Measurements from ENCODE around the gene DCTD.

The DCTD gene

GRCh38 chr4:182871616-182872015, 45.6 kb downstream of the DCTD start:
- no peak for DNase-seq (ENCODE audit: low read depth)

DNA sequence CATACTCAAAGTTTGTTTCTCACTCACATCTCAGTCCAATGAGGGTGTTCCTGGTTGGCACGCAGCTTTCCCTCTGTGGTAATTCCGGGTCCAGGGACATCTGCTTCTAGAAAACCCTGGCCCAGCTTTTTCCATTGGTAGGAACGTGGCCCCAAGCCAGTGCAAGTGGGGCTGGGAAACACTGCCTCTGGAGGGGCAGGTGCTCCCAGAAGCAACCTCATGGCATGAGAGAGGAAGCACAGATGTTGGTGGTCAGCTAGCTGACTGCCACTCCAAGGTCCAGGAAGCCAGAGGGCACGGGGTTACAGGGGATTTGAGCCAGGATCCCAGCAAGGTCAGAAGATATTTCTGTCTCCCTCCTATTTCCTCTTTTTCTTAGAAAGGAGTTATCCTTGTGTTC, 47.5 kb downstream of the DCTD start:
- DNase-seq (ENCODE audit: low read depth), result no peak

DNA sequence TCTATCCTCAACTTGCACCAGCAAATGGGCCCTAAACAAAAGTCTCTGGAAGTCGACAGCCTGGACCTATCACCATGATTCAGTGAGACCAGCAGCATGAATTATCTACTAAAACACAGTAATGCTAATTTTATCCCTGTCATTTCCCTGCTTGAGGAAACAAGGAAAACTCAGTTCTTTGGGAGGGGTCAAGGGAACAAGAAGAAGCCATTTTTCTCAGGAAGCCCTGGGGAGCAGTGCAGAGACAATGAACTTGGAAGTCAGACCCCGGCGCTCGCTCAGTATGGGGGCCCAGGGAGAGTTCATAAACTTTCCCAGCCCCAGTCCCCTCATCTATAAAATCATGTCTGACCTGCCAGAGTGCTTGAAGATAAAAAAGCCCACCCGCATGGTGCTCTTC, 50.4 kb downstream of the DCTD start:
- DNase-seq (ENCODE audit: low read depth), result no peak

DNA sequence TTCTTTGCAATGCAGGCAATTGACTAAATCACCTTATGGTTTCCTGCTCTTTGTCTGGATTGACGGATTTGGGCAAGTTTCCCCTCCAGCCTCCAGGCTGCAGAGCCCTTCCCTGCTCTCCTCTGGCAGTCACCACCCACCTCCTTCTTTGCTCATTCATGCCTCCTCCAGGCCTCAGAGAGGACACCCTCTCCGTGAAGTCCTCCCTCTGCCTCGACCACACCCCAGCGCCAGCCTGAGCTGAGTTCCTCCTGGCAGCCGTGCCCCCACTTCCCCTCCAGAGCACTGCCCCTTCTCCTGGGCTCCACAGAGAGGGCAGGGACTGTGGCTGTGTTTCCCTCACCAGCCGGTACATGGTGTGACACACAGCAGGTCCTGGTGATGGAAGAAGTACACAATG, 53.7 kb downstream of the DCTD start:
- DNase-seq (ENCODE audit: low read depth), result no peak

DNA sequence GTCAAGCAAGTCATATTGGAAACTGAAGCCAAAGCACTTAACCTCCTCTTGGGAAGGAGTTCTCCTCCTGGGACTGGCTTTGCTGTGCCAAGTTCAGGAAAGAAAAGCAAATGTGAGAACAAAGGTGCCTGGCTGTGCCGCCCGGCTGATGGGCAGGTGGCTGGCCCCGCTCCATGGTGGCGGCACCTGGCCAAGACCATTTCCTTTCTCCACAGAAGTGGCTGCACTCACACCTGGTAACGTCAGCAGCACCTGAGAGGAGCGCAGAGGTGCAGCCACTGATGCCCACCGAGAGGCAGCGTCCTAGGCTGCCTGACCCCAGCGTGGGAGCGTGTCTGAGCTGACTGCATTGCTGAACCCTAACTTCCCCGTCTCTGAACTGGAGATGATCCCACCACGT, 54.3 kb downstream of the DCTD start:
- DNase-seq (ENCODE audit: low read depth), result no peak

DNA sequence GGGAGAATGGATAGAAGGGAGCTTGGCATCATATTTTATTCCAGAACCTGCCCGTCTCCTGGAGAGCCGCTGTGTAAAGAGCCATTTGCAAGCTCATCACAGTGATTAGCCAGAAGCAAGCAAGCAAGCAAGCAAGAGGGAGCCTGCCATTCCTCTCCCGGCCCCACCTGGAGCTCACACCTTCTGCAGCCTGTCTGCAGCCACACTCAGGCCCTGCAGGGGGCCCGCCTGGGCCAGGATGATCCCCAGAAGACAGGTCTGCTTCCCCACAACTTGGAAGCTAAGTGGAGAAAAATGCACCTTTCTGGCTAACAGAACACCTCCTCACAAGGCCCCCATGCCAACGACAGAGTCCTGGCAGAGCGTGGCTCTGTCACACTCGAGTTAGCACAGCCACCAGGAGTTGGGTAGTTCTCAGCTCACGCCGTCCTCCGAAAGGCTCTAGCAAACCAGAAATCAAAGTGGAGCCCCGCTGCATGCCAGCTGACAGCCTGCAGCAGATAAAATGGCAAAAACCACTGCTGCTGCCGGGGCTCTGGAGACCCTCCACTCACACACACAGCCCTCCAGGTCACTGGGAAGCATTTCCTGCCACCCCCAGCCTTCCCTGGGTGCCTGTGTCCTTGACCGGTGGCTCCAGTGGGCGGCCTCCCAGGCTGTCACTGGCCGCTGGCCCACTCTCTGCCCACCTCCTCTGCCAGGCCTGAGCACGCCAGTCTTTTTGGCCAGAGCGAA, 54.9 kb downstream of the DCTD start:
- DNase-seq (ENCODE audit: low read depth), result no peak

GRCh38 chr4:182861346-182861745, 55.8 kb downstream of the DCTD start:
- no peak for DNase-seq (ENCODE audit: low read depth)

- DNase-seq (ENCODE audit: low read depth), result no peak
Measured at GRCh38 chr4:182859730-182860129, 57.5 kb downstream of the DCTD start.

- no peak for DNase-seq (ENCODE audit: low read depth)
Measured at GRCh38 chr4:182858711-182859110, 58.5 kb downstream of the DCTD start.

- no peak for DNase-seq (ENCODE audit: low read depth)
Measured at GRCh38 chr4:182856862-182857261, 60.3 kb downstream of the DCTD start.

- no peak for DNase-seq (ENCODE audit: low read depth)
Measured at GRCh38 chr4:182855877-182856276, 61.3 kb downstream of the DCTD start.

DNA sequence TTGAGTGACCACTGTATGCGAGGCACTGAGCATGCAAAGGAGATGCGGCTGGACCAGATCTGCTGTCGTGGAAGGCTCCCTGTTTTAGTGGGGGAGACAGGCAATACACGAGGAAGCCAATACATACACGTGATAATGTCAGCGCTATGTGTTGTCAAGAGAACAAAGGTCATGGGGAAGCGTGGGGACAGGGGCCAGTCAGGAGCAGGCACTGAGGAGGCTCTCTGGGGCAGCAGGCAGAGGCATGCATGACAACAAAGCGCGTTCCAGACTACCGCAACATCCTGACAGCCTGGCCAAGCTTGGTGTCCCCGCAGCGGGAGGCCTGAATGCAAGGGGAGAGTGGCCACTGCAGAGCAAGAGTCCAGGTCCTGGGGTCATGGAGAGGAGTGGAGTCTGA, 61.9 kb downstream of the DCTD start:
- DNase-seq (ENCODE audit: low read depth), result no peak

DNA sequence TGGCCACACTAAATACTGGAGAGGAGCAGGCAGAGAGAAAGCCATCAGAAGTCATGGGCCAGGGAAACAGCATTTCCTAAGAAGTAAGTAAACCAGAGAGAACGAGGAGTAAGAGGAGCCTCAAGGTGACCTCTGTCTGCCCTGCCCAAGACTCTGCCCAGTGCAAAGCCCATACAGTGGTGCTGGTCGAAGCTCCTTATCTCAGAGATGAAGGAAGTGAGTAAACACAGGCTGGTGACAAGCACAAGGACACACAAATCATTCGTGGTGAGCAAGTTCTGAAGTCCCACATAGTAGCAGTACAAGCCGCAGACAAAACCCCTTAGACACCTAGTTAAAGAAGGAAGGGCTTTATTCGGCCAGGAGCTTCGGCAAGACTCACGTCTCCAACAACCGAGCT, 62.7 kb downstream of the DCTD start:
- no peak for DNase-seq (ENCODE audit: low read depth)

GRCh38 chr4:182853731-182854330, 63.4 kb downstream of the DCTD start:
- DNase-seq (ENCODE audit: low read depth), result no peak

DNA sequence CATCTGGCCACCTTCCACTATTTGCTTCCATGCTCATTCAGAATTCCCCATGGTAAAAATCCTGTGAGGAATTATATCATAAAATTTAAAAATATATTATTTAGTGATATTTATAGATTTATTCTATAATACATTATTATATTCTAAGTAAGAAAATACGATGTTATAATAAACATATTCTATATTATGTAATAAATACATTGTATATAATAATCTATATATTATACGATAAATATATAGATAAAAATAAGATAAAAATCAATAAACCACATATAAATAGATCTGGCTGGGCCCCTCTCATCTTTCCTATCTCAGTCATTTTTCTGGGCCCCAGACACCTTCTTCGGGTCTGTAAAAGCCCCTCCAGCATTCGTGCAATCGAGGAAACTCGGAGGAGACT, 68.5 kb downstream of the DCTD start:
- DNase-seq (ENCODE audit: low read depth), result no peak

- no peak for DNase-seq (ENCODE audit: low read depth)
Measured at GRCh38 chr4:182847576-182848450, 69.4 kb downstream of the DCTD start.

- no peak for DNase-seq (ENCODE audit: low read depth)
Measured at GRCh38 chr4:182846036-182846435, 71.2 kb downstream of the DCTD start.

- no peak for DNase-seq (ENCODE audit: low read depth)
Measured at GRCh38 chr4:182845618-182846017, 71.6 kb downstream of the DCTD start.

DNA sequence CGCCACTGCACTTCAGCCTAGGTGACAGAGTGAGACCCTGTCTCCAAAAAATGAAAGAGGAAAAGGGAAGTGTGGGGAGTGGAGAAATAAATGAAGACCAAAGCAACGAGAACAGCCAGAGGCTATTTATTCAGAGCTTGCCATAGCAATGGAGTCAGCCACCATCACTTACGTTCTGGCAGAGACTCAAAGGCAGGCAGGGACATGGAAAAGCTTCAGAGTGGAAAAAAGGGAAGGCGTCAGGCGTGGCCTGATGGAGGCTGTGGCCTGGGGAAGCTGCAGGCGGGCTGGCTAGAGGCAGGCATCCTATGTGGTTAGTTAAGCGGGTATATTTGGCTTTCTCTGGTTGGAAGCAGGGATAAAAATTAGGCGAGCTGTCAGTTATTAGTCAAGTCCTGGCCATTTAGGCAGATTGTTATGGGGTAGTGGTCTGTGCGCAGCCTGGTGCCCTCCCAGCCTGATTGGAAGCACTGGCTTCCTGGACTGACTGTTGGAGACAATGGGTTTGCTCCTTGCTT, 73.3 kb downstream of the DCTD start:
- no peak for DNase-seq (ENCODE audit: low read depth)

DNA sequence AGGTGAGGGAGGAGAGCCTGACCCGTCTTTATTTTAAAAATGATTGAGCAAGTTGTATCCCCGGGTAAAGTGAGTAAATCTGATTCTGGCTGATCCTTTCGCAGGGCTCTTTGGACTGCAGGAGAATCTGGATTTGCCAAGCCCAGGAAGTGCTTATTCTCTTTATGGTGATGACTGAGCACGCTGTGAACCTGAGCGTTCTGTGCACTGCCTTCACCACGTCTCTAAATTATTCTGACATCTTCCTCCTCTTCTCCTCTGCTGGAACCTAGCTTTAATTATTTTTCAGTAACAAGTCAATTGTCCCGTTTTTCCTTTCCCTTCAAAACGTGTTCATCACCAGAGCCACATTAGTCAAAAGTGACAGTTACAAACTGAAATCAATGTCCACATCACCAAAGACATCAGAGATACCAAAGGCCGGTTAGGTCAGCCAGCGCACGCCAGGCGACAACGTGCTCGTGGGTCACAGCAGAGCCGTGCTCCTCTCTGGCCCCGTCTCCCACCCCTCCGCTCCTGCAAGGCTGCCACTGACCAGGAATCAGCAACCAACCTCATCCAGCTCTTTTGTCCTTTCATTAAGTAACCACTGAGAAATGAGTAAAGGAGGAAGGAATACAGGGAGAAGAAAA, 74.3 kb downstream of the DCTD start:
- no peak for DNase-seq (ENCODE audit: low read depth)

- DNase-seq (ENCODE audit: low read depth), result no peak
Measured at GRCh38 chr4:182842104-182842600, 75.0 kb downstream of the DCTD start.

DNA sequence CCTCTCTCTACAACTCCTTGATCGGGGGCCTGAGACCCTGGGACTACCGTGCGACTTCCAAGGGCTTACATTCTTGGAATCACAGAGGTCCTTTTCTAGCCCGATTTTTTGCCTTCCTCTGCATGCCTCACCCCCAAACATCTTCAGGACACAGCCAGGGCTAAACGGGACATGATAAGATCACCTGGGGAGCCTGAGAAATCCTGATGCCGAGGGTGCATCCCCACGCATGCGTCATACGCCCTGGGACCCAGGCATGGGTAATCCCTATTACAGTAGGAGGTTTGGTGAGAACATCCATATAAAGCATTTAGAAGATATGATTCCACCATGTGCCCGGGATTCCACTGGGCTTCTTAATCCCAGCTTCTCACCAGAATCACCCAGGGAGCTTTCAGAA, 77.1 kb downstream of the DCTD start:
- DNase-seq (ENCODE audit: low read depth), result no peak
